Measurements from ENCODE around the gene COL5A3.

- TF ChIP-seq CTCF (IDR thresholded peaks at IDR 0.05) (no peak), POLR2A (IDR thresholded peaks at IDR 0.05) (no peak)
Observed at GRCh38 chr19:10009714-10010224, 535 bp downstream of the COL5A3 start.
